Endothelial cell of umbilical vein (primary cell): ENCODE data around the gene ZDHHC14.

ENCODE experiments used
- CTCF ChIP-seq, 2 donors: IDR thresholded peaks; 1 replicate in 1 of 2; 2 replicates in 1 of 2; pipeline ENCODE4 v1.5.1; 2011; ENCODE audit warnings: low read length in 2 of 2, mild to moderate bottlenecking in 2 of 2, moderate library complexity in 2 of 2, control low read depth in 1 of 2, inconsistent platforms in 1 of 2, low read depth in 1 of 2; ENCODE audit not compliant: insufficient read depth in 1 of 2; ENCODE audit errors: extremely low read depth in 1 of 2
- POLR2A ChIP-seq: IDR thresholded peaks from 2 replicates; pipeline ENCODE4 v1.6.1; 2012; ENCODE audit warnings: low read depth, mild to moderate bottlenecking, control low read depth, low read length
- POLR2AphosphoS5 ChIP-seq: IDR thresholded peaks from 2 replicates; pipeline ENCODE4 v1.6.1; 2012; ENCODE audit warnings: low read depth, mild to moderate bottlenecking, control low read depth, low read length, moderate library complexity; ENCODE audit not compliant: insufficient read depth

- TF ChIP-seq POLR2AphosphoS5 (no peak), POLR2A (no peak), CTCF (IDR thresholded peaks at IDR 0.05; ENCODE audit: extremely low read depth in 1 of 2, insufficient read depth in 1 of 2, low read depth in 1 of 2, low read length in 2 of 2) (no peak)
Measured at GRCh38 chr6:157537556-157537955, 156.6 kb downstream of the ZDHHC14 start.
